ENCODE results near the gene OR10P1.
"Not testable (repeated sequence)": the region's sequence is repeated elsewhere in the genome, so short reads cannot be mapped to it uniquely, and the experiment has no call there.

Gene OR10P1, protein sequence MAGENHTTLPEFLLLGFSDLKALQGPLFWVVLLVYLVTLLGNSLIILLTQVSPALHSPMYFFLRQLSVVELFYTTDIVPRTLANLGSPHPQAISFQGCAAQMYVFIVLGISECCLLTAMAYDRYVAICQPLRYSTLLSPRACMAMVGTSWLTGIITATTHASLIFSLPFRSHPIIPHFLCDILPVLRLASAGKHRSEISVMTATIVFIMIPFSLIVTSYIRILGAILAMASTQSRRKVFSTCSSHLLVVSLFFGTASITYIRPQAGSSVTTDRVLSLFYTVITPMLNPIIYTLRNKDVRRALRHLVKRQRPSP

DNA sequence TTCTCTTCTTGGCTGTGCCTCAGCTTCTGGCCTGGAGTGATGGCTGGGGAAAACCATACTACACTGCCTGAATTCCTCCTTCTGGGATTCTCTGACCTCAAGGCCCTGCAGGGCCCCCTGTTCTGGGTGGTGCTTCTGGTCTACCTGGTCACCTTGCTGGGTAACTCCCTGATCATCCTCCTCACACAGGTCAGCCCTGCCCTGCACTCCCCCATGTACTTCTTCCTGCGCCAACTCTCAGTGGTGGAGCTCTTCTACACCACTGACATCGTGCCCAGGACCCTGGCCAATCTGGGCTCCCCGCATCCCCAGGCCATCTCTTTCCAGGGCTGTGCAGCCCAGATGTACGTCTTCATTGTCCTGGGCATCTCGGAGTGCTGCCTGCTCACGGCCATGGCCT lies at the start of gene OR10P1:
Gene OR10P1 (plus strand): TSS at position 40 of the 400 bp plus-strand sequence. CDS start 0 bp downstream, at position 40.
- Histone ChIP-seq H3K9ac (no peak within 1 kb of the TSS), H3K9me3 (no peaks in the 10 kb centered on the region), H3K4me2 (no peak within 1 kb of the TSS), H3K27me3 (no peaks in the 10 kb centered on the region), H4K20me1 (no peaks in the 10 kb centered on the region), H3K27ac (no peak within 1 kb of the TSS), H3K4me3 (no peak within 1 kb of the TSS), H3K4me1 (no peaks in the 10 kb centered on the region), H3K36me3 (no peaks in the 10 kb centered on the region)
- no peak for TF ChIP-seq Cebpa-rat (IDR thresholded peaks at IDR 0.05)

DNA sequence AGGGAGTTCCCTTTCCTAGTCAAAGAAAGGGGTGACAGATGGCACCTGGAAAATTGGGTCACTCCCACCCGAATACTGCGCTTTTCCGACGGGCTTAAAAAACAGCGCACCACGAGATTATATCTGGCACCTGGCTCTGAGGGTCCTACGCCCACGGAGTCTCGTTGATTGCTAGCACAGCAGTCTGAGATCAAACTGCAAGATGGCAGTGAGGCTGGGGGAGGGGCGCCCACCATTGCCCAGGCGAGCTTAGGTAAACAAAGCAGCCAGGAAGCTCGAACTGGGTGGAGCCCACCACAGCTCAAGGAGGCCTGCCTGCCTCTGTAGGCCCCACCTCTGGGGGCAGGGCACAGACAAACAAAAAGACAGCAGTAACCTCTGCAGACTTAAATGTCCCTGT lies 46.5 kb upstream of the OR10P1 start:
- H3K4me1 ChIP-seq, H3K27me3 ChIP-seq, H3K27ac ChIP-seq, H3K36me3 ChIP-seq, H3K9ac ChIP-seq, H3K4me2 ChIP-seq, H4K20me1 ChIP-seq, H3K9me3 ChIP-seq, H3K4me3 ChIP-seq: not testable (repeated sequence)

DNA sequence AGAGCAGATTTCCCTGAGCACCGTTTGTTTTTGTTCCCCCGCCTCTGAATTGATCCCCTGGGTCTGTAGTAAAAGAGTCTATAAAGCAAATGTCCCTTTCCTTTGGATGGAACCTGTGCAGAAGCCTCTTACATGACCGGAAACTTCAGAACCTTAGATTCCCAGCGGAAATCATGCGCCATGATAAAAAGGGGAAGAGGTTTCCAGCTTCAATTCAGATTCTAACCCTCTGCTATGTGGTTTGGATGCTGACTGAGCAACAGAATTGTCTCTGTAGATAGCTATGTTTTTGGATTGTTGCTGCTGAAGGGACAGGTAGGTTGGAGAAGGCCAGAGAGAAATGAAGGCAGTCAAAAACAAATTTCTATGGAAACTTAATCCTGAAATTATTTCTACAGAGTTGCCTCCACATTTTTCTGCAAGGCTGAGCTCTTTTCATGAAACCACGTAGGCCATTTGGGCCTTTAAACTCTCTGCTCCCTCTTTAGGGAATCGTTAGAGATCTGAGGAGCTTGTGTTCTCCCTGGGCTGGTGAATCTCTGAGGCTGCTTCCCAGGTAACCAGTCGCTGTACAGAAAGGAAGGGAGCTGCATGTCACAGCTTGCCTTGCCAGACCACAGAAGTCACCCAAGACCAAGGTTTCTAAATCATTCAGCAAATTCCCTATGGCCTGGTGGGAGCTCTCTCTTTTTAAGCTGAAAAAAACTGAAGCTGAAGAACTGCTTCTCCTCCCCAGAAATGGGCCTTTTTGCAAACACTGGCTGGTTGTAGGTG lies 28.7 kb upstream of the OR10P1 start:
- Histone ChIP-seq H4K20me1 (no peaks in the 10 kb centered on the region), H3K4me3 (no peak overlapping the region), H3K4me2 (no peak overlapping the region), H3K4me1 (no peaks in the 10 kb centered on the region), H3K27me3 (no peaks in the 10 kb centered on the region), H3K9ac (no peak overlapping the region), H3K27ac (no peak overlapping the region), H3K9me3 (no peaks in the 10 kb centered on the region), H3K36me3 (no peaks in the 10 kb centered on the region)
- no peak for TF ChIP-seq Cebpa-rat (IDR thresholded peaks at IDR 0.05)

DNA sequence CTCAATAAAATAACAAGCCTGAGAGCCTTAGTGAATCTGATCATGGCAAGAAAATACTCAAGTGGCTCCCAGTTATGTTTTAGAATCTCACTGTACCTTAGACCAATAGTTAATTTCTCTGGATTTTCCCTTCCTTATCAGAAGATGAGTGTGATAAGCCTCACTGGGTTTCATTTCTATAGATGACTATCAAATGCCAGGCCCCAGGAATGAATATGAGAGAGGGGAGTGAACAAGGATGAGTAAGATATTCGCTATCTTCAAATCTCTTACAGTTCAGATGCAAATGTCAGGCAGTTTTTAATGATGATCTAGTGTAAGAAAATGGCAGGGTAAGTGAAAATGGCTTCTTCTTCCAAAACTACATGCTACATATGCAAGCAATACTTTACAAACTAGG lies 26.1 kb upstream of the OR10P1 start:
- no peak for TF ChIP-seq Cebpa-rat (IDR thresholded peaks at IDR 0.05)
- H3K4me2 ChIP-seq, result no peak overlapping the region
- no peak overlapping the region for H3K9ac ChIP-seq
- H3K36me3 ChIP-seq, result no peaks in the 10 kb centered on the region
- no peaks in the 10 kb centered on the region for H3K27me3 ChIP-seq
- H4K20me1 ChIP-seq, result no peaks in the 10 kb centered on the region
- no peak overlapping the region for H3K27ac ChIP-seq
- peaks cover 14% of the 10 kb centered on the region for H3K9me3 ChIP-seq
- H3K4me1 ChIP-seq, result no peaks in the 10 kb centered on the region
- H3K4me3 ChIP-seq, result no peak overlapping the region

DNA sequence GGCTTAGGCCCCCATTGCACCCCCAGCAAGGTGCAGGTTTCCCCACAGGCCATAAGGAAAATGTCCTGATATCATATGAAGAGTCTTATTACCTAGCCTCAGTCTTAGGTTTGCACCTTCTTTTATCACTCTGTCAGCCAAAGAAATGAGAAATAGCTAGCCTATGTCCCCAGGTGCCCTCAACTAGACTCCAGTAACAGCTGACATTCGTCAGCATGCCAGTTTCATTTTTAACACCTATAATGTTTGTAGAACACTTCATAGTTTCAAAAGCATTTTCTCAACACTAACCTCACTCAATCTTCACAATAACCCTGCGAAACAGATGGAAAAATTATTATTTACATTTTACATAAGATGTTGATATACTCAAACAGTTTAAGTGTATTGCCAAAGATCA lies 24.0 kb upstream of the OR10P1 start:
- Histone ChIP-seq H3K4me1 (no peaks in the 10 kb centered on the region), H3K4me2 (no peak overlapping the region), H3K27me3 (no peaks in the 10 kb centered on the region), H3K36me3 (no peaks in the 10 kb centered on the region), H3K27ac (no peak overlapping the region), H3K4me3 (no peak overlapping the region), H4K20me1 (no peaks in the 10 kb centered on the region), H3K9me3 (peaks cover 34% of the 10 kb centered on the region), H3K9ac (no peak overlapping the region)
- TF ChIP-seq Cebpa-rat (IDR thresholded peaks at IDR 0.05), result no peak

DNA sequence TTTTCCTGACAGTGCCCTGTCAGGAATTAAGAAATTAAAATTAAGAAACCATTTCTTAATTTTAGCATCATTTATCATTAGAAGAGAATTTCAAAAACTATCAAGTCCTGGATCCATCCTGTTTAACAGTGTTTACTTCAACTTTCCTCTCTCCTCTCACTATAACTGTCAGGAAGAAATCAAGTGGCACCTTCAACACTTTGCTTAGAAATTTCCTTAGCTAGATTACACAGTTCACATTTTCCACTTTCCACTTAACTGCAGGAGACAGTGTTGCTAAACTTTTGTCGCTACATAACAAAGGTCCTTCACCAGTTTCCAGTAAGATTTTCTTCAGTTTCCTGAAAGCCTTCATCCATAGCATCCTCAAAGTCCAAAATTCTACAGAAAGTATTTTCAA lies 21.9 kb upstream of the OR10P1 start:
- Histone ChIP-seq H3K27me3 (no peaks in the 10 kb centered on the region), H3K36me3 (no peaks in the 10 kb centered on the region), H3K4me1 (no peaks in the 10 kb centered on the region)

DNA sequence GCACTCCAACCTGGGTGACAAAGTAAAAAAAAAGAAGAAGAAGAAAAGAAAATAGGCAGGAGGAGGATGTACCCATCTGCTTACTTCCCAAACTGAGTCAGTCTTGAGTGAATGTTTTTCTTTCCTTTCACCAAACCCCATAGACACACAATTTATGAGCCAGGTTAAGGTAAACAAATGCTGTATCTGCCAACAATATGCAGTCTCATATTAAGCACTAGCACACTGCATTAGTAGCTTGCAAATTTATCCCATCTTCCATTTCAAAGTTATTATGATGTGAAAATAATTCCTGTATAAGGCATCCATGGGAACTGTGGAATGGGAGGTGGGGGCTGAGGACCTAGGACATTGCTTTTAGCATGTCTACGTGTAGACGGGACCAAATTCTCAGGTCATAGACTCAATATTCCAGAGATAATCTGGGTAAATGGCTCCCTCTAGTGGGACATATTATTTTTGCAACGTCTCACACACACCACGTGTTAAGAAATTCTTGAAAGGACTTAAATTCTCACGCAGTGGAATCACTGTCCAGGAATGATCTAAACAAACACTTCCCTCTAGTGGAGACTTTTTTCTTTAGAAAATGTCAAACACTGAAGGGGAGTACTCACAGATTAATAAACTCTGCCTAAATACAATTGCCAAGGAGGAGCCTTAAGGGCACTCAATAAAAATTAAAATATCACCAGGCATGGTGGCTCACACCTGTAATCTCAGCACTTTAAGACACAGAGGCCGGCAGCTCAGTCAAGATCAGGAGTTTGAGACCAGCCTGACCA lies 17.1 kb upstream of the OR10P1 start:
- H3K4me3 ChIP-seq, result no peak overlapping the region
- no peak overlapping the region for H3K27ac ChIP-seq
- no peak overlapping the region for H3K4me2 ChIP-seq
- H3K27me3 ChIP-seq, result no peaks in the 10 kb centered on the region
- H3K9me3 ChIP-seq, result peaks cover 33% of the 10 kb centered on the region
- TF ChIP-seq Cebpa-rat (IDR thresholded peaks at IDR 0.05), result no peak
- no peaks in the 10 kb centered on the region for H3K4me1 ChIP-seq
- H3K9ac ChIP-seq, result no peak overlapping the region
- no peaks in the 10 kb centered on the region for H4K20me1 ChIP-seq
- no peaks in the 10 kb centered on the region for H3K36me3 ChIP-seq

More for the DNA sequence above, 21.9 kb upstream of the OR10P1 start:
- Histone ChIP-seq H3K4me3 (no peak overlapping the region), H3K4me2 (no peak overlapping the region), H3K27ac (no peak overlapping the region), H4K20me1 (no peaks in the 10 kb centered on the region), H3K9me3 (peaks cover 36% of the 10 kb centered on the region), H3K9ac (no peak overlapping the region)
- TF ChIP-seq Cebpa-rat (IDR thresholded peaks at IDR 0.05), result no peak

DNA sequence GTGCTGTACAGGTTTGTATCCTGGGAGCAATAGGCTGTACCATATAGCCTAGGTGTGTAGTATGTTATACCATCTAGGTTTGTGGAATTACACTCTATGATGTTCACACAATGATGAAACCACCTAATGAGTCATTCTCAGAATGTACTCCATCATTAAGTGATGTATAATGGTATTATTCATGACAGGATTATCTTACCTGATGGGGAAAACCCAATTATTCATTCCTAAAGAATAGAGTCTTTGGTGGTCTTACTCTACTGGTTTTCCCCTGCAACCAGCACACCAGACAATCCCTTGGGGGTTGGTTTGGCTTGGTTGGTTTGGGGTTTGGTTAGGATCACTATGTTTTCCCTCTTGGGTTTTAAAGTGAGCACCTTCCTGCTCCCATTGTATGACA lies 12.6 kb upstream of the OR10P1 start:
- Histone ChIP-seq H4K20me1 (no peaks in the 10 kb centered on the region), H3K27me3 (no peaks in the 10 kb centered on the region)

DNA sequence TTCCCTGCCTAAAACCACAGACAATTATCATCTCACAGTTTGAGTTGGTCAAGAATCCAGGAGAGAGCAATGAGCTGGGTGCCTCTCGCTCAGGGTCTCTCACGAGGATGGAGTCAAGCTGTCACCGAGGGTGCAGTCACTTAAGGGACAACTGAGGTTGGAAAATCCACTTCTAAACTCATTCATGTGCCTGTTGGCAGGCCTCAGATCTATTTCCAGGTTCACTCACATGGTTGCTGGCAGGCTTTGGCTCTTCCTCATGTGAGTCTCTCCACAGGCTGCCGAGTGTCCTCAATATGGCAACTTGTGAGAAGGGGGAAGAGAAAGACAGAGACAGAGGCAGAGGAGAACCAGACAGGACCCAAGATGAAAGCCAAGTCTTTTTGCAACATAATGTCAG lies 10.5 kb upstream of the OR10P1 start:
- Histone ChIP-seq H3K4me1 (no peaks in the 10 kb centered on the region), H3K9me3 (no peaks in the 10 kb centered on the region), H3K4me3 (no peak overlapping the region), H3K27ac (no peak overlapping the region), H3K9ac (no peak overlapping the region), H4K20me1 (no peaks in the 10 kb centered on the region), H3K27me3 (no peaks in the 10 kb centered on the region), H3K4me2 (no peak overlapping the region), H3K36me3 (no peaks in the 10 kb centered on the region)
- no peak for TF ChIP-seq Cebpa-rat (IDR thresholded peaks at IDR 0.05)

More for the DNA sequence above, 12.6 kb upstream of the OR10P1 start:
- no peak for TF ChIP-seq Cebpa-rat (IDR thresholded peaks at IDR 0.05)
- no peaks in the 10 kb centered on the region for H3K9me3 ChIP-seq
- H3K4me1 ChIP-seq, result no peaks in the 10 kb centered on the region
- H3K4me3 ChIP-seq, result no peak overlapping the region
- no peak overlapping the region for H3K9ac ChIP-seq
- no peak overlapping the region for H3K4me2 ChIP-seq
- H3K36me3 ChIP-seq, result no peaks in the 10 kb centered on the region
- no peak overlapping the region for H3K27ac ChIP-seq
